Measurements from ENCODE around the gene ADAMTS13. TPM values are rescaled to one million over a fixed set of nuclear protein-coding genes. Genes with fewer than 3 reads are reported as not detected.
"Not testable (repeated sequence)": the region's sequence is repeated elsewhere in the genome, so short reads cannot be mapped to it uniquely, and the experiment has no call there.

ADAMTS13 gene
- total RNA-seq, 6 experiments from 2014 or later: 8.1 to 27.7 (median 11.3) TPM

DNA sequence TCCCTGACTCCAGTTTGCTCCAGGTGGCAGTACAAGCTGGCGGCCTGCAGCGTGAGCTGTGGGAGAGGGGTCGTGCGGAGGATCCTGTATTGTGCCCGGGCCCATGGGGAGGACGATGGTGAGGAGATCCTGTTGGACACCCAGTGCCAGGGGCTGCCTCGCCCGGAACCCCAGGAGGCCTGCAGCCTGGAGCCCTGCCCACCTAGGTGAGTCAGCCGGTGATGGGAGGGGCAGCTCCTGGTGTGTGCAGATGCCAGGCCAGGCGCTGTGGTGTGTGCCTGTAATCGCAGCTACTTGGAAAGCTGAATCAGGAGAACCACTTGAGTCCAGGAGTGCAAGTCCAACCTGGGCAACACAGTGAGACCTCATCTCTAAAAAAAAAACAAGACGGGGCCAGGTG is 27.6 kb downstream of the ADAMTS13 start:
- H3K27ac ChIP-seq: no peak overlapping the region
- TF ChIP-seq POLR2A (IDR thresholded peaks at IDR 0.05): no peak
- peak in 1 of 4 donors; percentile 4 for TF ChIP-seq CTCF (IDR thresholded peaks at IDR 0.05)

DNA sequence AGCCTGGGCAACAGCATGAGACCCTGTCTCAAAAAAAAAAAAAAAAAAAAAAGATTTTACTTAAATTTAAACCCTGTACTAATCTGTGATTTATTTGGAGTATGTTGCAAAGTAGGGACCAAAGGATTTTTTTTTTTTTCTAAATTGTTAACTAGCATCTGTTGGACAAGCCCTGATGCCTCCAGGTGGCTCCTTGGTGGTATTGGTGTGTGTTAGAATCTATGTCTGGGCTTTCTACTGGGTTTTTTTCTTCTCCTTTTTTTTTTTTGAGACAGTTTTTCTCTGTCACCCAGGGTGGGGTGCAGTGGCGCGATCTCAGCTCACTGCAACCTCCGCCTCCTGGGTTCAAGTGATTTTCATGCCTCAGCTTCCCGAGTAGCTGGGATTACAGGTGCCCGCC is 29.7 kb downstream of the ADAMTS13 start:
- H3K27me3 ChIP-seq; intact Hi-C loops (cut with DNase I); DNase-seq; H3K9me3 ChIP-seq; H3K4me3 ChIP-seq; H3K36me3 ChIP-seq; H3K27ac ChIP-seq; ATAC-seq: not testable (repeated sequence)
- 33% methylated on average over 1 of the region's 5 CpGs for WGBS (ENCODE audit: insufficient coverage, low coverage, low lambda C conversion rate, missing lambda C conversion rate)
- peaks cover 0 to 13% (median 6%) of the 10 kb centered on the region in 4 donors for H3K4me1 ChIP-seq

More for the DNA sequence above, 27.6 kb downstream of the ADAMTS13 start:
- H3K36me3 ChIP-seq: no peaks in the 10 kb centered on the region
- peak in 2 of 3 donors; percentile 66 to 80 for DNase-seq
- H3K4me3 ChIP-seq: no peak overlapping the region
- intact Hi-C loops (cut with DNase I): no loop called here
- ATAC-seq: peak; percentile 24 to 87 (median 52)
- 45% methylated on average over 6 of the region's 12 CpGs for WGBS (ENCODE audit: insufficient coverage, low coverage, low lambda C conversion rate, missing lambda C conversion rate)
- no peaks in the 10 kb centered on the region for H3K9me3 ChIP-seq
- H3K27me3 ChIP-seq: no peaks in the 10 kb centered on the region
- H3K4me1 ChIP-seq: peaks cover 0 to 13% (median 6%) of the 10 kb centered on the region in 4 donors

DNA sequence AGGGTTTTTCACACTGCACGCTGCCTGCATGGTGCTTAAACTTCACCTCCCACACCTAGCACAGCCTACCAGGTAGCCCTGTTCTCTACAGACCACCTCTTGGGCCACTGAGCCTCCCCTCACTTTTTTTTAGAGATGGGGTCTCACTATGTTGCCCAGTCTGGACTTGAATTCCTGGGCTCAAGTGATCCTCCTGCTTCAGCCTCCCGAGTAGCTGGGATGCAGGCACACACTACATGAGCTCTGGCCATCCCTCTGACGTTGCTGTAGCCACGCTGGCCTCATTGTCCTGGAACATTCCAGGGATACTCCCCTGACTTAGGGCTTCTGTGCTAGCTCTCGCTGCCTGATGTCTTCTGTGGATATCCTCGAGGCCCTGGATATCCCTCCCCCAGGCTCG is 30.4 kb downstream of the ADAMTS13 start:
- WGBS (ENCODE audit: insufficient coverage, low coverage, low lambda C conversion rate, missing lambda C conversion rate): 80% methylated on average over 2 of the region's 7 CpGs
- intact Hi-C loops (cut with DNase I): no loop called here
- H3K4me3 ChIP-seq: no peak overlapping the region
- ATAC-seq (no peak), DNase-seq (no peak)
- peaks cover 0 to 13% (median 6%) of the 10 kb centered on the region in 4 donors for H3K4me1 ChIP-seq
- TF ChIP-seq POLR2A (IDR thresholded peaks at IDR 0.05): no peak
- TF ChIP-seq CTCF (IDR thresholded peaks at IDR 0.05): no peak
- H3K27me3 ChIP-seq: no peaks in the 10 kb centered on the region
- no peaks in the 10 kb centered on the region for H3K36me3 ChIP-seq
- H3K27ac ChIP-seq: no peak overlapping the region
- no peaks in the 10 kb centered on the region for H3K9me3 ChIP-seq

DNA sequence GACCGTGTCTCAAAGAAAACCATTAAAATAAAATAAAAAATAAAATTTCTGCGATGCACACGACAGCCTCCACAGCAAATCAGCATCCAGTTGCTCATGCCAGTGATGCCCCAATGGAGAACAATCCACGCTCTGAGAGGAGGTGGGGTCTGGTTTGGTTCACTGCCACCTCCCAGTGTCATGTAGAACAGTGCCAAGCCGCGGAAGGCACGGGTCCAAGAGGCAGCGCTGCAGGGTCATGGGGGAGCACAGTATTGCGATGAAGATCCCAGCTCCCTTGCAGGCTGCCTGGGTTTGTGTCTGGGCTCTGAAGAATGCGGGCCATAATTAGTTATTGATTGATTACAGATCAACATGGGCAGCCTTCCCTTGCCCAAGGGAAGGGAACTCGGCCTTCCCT is 31.5 kb downstream of the ADAMTS13 start:
- ATAC-seq: no peak
- Histone ChIP-seq H3K27ac (no peak overlapping the region), H3K9me3 (no peaks in the 10 kb centered on the region), H3K4me3 (no peak overlapping the region), H3K27me3 (no peaks in the 10 kb centered on the region), H3K4me1 (peaks cover 0 to 4% (median 2%) of the 10 kb centered on the region in 4 donors), H3K36me3 (no peaks in the 10 kb centered on the region)
- WGBS (ENCODE audit: insufficient coverage, low coverage, low lambda C conversion rate, missing lambda C conversion rate): 89% methylated on average over 3 of the region's 11 CpGs
- no peak for DNase-seq
- TF ChIP-seq POLR2A (IDR thresholded peaks at IDR 0.05): no peak
- TF ChIP-seq CTCF (IDR thresholded peaks at IDR 0.05): no peak
- intact Hi-C loops (cut with DNase I): no loop called here

GRCh38 chr9:133454325-133454724 is 32.2 kb downstream of the ADAMTS13 start:
- H3K27me3 ChIP-seq: no peaks in the 10 kb centered on the region
- no peak for TF ChIP-seq CTCF (IDR thresholded peaks at IDR 0.05)
- no peak for TF ChIP-seq POLR2A (IDR thresholded peaks at IDR 0.05)
- H3K4me1 ChIP-seq: peaks cover 0 to 3% (median 0%) of the 10 kb centered on the region in 4 donors
- 88% methylated on average over 3 of the region's 19 CpGs for WGBS (ENCODE audit: insufficient coverage, low coverage, low lambda C conversion rate, missing lambda C conversion rate)
- H3K4me3 ChIP-seq: no peak overlapping the region
- intact Hi-C loops (cut with DNase I): no loop called here
- H3K27ac ChIP-seq: no peak overlapping the region
- ATAC-seq: no peak
- H3K36me3 ChIP-seq: no peaks in the 10 kb centered on the region
- H3K9me3 ChIP-seq: no peaks in the 10 kb centered on the region
- DNase-seq: no peak
